CD4-positive, alpha-beta T cell (primary cell): Measurements from ENCODE around the gene CALCOCO1. TPM values are rescaled to one million over a fixed set of nuclear protein-coding genes. Genes with fewer than 3 reads are reported as not detected.

Experiments
- ATAC-seq: fragments of 200-7000 bp; cut with Tn5 transposase; one replicate; pipeline ENCODE4 v1.10.0; 2022; ENCODE audit warnings: mild to moderate bottlenecking; ENCODE audit not compliant: poor library complexity
- CTCF ChIA-PET: fragments of 350-600 bp; sonication (Branson Sonifier 250); formaldehyde crosslinking; loops from one replicate; lab custom pipeline; 2021; ENCODE audit warnings: antibody characterized with exemption, inconsistent platforms; lab: Charles Lee
- POLR2A ChIA-PET: fragments of 350-600 bp; sonication (Branson Sonifier 250); formaldehyde crosslinking; loops from one replicate; lab custom pipeline; 2021; ENCODE audit warnings: antibody characterized with exemption, inconsistent platforms; lab: Charles Lee
- DNase-seq, 14 experiments: peaks; one replicate each; pipeline ENCODE4 v3.0.0-alpha.2; 2013 to 2020; ENCODE audit warnings: mixed read lengths in 2 of 14
- H3K27ac ChIP-seq, 2 donors: one replicate each; pipeline versions ENCODE4 v1.5.1 to v1.7.0; 2013; ENCODE audit warnings: low read length in 2 of 2, low read depth in 1 of 2, mild to moderate bottlenecking in 1 of 2
- H3K27me3 ChIP-seq, 2 experiments: 1 replicate in 1 of 2; 2 replicates in 1 of 2; pipeline versions ENCODE4 v1.6.1 to v1.7.0; 2013; ENCODE audit warnings: low read length in 2 of 2, control low read depth in 1 of 2, mild to moderate bottlenecking in 1 of 2, moderate library complexity in 1 of 2; ENCODE audit not compliant: insufficient read depth in 2 of 2, control insufficient read depth in 1 of 2
- H3K36me3 ChIP-seq: one replicate; pipeline ENCODE4 v1.6.1; 2013; ENCODE audit warnings: low read length, control low read depth; ENCODE audit not compliant: insufficient read depth
- H3K4me1 ChIP-seq: one replicate; pipeline ENCODE4 v1.6.1; 2013; ENCODE audit warnings: low read length, control low read depth; ENCODE audit not compliant: insufficient read depth
- H3K4me3 ChIP-seq: one replicate; pipeline ENCODE4 v1.5.1; 2013; ENCODE audit warnings: mild to moderate bottlenecking, low read length, moderate library complexity
- H3K9me3 ChIP-seq, 2 experiments: 1 replicate in 1 of 2; 2 replicates in 1 of 2; pipeline versions ENCODE4 v1.6.1 to v1.7.0; 2013; ENCODE audit warnings: low read length in 2 of 2, mild to moderate bottlenecking in 2 of 2, control low read depth in 1 of 2, moderate library complexity in 1 of 2; ENCODE audit not compliant: control insufficient read depth in 1 of 2, insufficient read depth in 1 of 2
- H3K27ac Mint-ChIP-seq: one replicate; pipeline ENCODE4 v1.8.0; 2020; ENCODE audit warnings: mixed read lengths
- H3K27me3 Mint-ChIP-seq: one replicate; pipeline ENCODE4 v1.8.0; 2021; ENCODE audit warnings: mixed read lengths
- H3K36me3 Mint-ChIP-seq: one replicate; pipeline ENCODE4 v1.8.0; 2021; ENCODE audit warnings: low read depth, mixed read lengths
- H3K4me1 Mint-ChIP-seq: one replicate; pipeline ENCODE4 v1.8.0; 2021; ENCODE audit warnings: low read depth, mixed read lengths
- H3K4me3 Mint-ChIP-seq: one replicate; pipeline ENCODE4 v1.8.0; 2020; ENCODE audit warnings: mild to moderate bottlenecking, mixed read lengths
- H3K9me3 Mint-ChIP-seq: one replicate; pipeline ENCODE4 v1.8.0; 2020; ENCODE audit warnings: mixed read lengths
- intact Hi-C, 2 experiments: fragments of 100-400 bp; cut with DNase I in 1 of 2; cut with micrococcal nuclease in 1 of 2; formaldehyde crosslinking; loops; one replicate each; pipeline versions ENCODE4 v1.15.1 to v1.9.0; 2023 to 2025; cut with DNase I, micrococcal nuclease
- total RNA-seq, 174 experiments: library from RNA in 2 of 174; stranded (reverse) in 2 of 174; gene quantifications; one replicate each; pipeline ENCODE4 v1.2.3 and lab custom pipeline; 2021 to 2026
- TF ChIP-seq, protein P1 (sequence below): fragments of 200-600 bp; IDR thresholded peaks from one replicate; pipeline ENCODE4 v1.8.0; 2022; ENCODE audit warnings: antibody characterized with exemption, mild to moderate bottlenecking

CALCOCO1 gene
- total RNA-seq, 2 experiments from 2014 or later, result 66.8 to 69.3 TPM

DNA sequence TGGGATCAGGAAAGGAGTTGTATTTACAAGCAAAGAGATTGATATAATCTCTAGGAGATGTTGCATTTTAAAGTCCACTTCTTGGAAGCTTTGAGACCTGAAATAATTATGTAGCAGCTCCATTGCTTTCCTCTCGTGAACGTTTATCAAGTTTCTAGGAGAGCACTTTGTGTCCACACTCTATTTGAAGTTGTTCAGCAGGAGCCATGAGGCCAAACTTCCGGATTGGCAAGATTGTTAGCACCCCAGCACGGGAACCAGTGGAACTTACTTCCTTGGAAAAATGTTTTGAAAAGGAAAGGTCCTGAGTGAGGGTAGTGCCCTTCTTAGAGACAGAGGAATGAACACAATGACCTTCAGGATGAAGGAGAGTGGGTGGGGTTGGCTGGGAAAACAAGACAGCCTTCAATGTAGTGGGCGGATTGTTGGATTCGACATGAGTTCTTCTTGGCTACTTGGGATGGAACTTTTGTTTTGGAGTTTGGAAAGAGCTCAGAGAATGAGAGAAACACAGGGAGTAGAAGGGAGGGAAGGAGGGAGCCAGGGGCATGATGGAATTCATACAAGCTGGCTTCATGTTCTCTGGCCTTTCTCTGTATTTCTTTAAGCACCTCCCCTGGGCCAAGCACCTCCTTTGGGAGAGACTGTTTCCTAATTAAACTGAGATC, 48.4 kb upstream of the CALCOCO1 start:
- H3K27me3 ChIP-seq, result peaks cover 4 to 16% of the 10 kb centered on the region in 2 experiments
- intact Hi-C loops, result no loop called here
- H3K4me1 ChIP-seq, result no peaks in the 10 kb centered on the region
- no peaks in the 10 kb centered on the region for H3K36me3 Mint-ChIP-seq
- no peak overlapping the region for H3K4me3 Mint-ChIP-seq
- no peak overlapping the region for H3K27ac ChIP-seq
- CTCF ChIA-PET, result interaction anchor here (0.7 kb wide), 1 partner anchor 55 kb away, joined by 3 read pairs; no protein-coding TSS in a partner anchor
- H3K4me1 Mint-ChIP-seq, result no peaks in the 10 kb centered on the region
- H3K27ac Mint-ChIP-seq, result no peak overlapping the region
- H3K27me3 Mint-ChIP-seq, result peaks cover 68% of the 10 kb centered on the region
- no peak overlapping the region for H3K4me3 ChIP-seq
- POLR2A ChIA-PET, result no interaction called here
- DNase-seq (no peak), ATAC-seq (no peak)
- no peaks in the 10 kb centered on the region for H3K9me3 ChIP-seq
- H3K9me3 Mint-ChIP-seq, result no peaks in the 10 kb centered on the region
- no peaks in the 10 kb centered on the region for H3K36me3 ChIP-seq
- TF ChIP-seq, protein P1, sequence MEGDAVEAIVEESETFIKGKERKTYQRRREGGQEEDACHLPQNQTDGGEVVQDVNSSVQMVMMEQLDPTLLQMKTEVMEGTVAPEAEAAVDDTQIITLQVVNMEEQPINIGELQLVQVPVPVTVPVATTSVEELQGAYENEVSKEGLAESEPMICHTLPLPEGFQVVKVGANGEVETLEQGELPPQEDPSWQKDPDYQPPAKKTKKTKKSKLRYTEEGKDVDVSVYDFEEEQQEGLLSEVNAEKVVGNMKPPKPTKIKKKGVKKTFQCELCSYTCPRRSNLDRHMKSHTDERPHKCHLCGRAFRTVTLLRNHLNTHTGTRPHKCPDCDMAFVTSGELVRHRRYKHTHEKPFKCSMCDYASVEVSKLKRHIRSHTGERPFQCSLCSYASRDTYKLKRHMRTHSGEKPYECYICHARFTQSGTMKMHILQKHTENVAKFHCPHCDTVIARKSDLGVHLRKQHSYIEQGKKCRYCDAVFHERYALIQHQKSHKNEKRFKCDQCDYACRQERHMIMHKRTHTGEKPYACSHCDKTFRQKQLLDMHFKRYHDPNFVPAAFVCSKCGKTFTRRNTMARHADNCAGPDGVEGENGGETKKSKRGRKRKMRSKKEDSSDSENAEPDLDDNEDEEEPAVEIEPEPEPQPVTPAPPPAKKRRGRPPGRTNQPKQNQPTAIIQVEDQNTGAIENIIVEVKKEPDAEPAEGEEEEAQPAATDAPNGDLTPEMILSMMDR, result no peak

DNA sequence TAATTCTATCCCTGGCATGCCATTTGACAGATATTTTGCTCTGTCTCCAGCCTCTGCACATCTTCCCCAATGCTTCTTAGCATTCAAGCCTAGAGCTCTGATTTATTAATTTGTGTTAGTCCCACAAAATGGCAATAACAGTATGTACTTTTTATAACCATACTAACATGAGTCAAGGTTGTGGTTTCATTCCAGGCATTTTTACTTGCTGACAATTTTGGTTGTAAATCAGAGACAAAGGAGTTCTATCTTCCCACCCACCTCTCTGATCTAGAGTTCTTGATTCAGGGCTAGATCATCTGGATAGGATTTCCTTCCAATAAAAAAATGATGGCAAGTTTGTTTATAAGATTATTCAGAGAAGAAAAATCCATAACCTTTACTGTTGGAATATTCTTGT, 43.0 kb upstream of the CALCOCO1 start:
- TF ChIP-seq, protein P1, result no peak
- H3K27ac Mint-ChIP-seq, result no peak overlapping the region
- H3K4me3 ChIP-seq, result no peak overlapping the region
- no peak overlapping the region for H3K27ac ChIP-seq
- intact Hi-C loops, result no loop called here
- peaks cover 18 to 59% of the 10 kb centered on the region in 2 experiments for H3K27me3 ChIP-seq
- H3K9me3 Mint-ChIP-seq, result no peaks in the 10 kb centered on the region
- ATAC-seq (no peak), DNase-seq (no peak)
- H3K27me3 Mint-ChIP-seq, result peaks cover 75% of the 10 kb centered on the region
- ChIA-PET POLR2A (no interaction called here), CTCF (no interaction called here)
- no peaks in the 10 kb centered on the region for H3K4me1 ChIP-seq
- H3K4me1 Mint-ChIP-seq, result no peaks in the 10 kb centered on the region
- H3K36me3 Mint-ChIP-seq, result no peaks in the 10 kb centered on the region
- H3K4me3 Mint-ChIP-seq, result no peak overlapping the region
- H3K36me3 ChIP-seq, result no peaks in the 10 kb centered on the region
- H3K9me3 ChIP-seq, result no peaks in the 10 kb centered on the region

DNA sequence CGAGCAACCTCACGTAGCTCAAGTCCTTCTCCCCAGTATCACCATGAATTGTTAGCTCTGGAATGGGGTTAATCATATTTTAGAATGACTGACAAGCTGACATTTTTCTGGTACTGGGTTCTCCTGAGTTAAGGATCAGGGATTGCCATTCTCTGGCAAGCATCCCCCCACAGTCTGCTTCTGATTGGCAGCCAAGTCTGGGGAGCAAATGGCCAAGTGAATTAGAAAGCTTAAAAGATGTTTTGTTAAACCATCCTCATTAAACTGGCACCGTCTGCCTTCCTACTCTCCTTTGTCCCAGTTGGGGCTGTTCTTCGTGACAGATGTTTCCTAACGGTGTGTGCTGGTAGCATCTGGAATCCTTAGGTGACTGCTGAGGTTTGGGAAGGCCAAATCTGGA, 41.7 kb upstream of the CALCOCO1 start:
- TF ChIP-seq, protein P1, result no peak
- ChIA-PET POLR2A (no interaction called here), CTCF (no interaction called here)
- Mint-ChIP-seq H3K36me3 (no peaks in the 10 kb centered on the region), H3K9me3 (no peaks in the 10 kb centered on the region), H3K27me3 (peaks cover 79% of the 10 kb centered on the region), H3K4me1 (no peaks in the 10 kb centered on the region), H3K27ac (no peak overlapping the region), H3K4me3 (no peak overlapping the region)
- Histone ChIP-seq H3K27me3 (peaks cover 24 to 69% of the 10 kb centered on the region in 2 experiments), H3K9me3 (no peaks in the 10 kb centered on the region), H3K27ac (no peak overlapping the region), H3K4me3 (no peak overlapping the region), H3K36me3 (no peaks in the 10 kb centered on the region), H3K4me1 (no peaks in the 10 kb centered on the region)
- intact Hi-C loops, result no loop called here
- no peak for ATAC-seq
- no peak for DNase-seq
